HT1080 (cell line): ENCODE data around the gene ADAM12. TPM values are rescaled to one million over a fixed set of nuclear protein-coding genes. Genes with fewer than 3 reads are reported as not detected.
A peak's percentile ranks its signal among the peaks of the same experiment; 100 is the strongest.
"Not testable (repeated sequence)": the region's sequence is repeated elsewhere in the genome, so short reads cannot be mapped to it uniquely, and the experiment has no call there.

Experiments
- DNase-seq: peaks from one replicate; pipeline ENCODE4 v3.0.0-alpha.2; 2015; ENCODE audit warnings: low read depth
- small RNA-seq: library from RNA; depleted of rRNA; stranded (forward); fragments of <200 nt; gene quantifications from one replicate; pipeline ENCODE3, GENCODE V24; 2014
- total RNA-seq: library from RNA; depleted of rRNA; stranded (reverse); fragments of >200 nt; shearing (Covaris generic); gene quantifications from 2 replicates; pipeline ENCODE4 v1.2.3, GENCODE V29; 2014

ADAM12 gene
- total RNA-seq, 1 experiment from 2014 or later, result 0.50 TPM

GRCh38 chr10:125989791-125990190 is 398.5 kb downstream of the ADAM12 start:
- no peak for DNase-seq

GRCh38 chr10:125985557-125986240 is 402.6 kb downstream of the ADAM12 start:
- DNase-seq, result no peak

GRCh38 chr10:125984865-125985495 is 403.3 kb downstream of the ADAM12 start:
- DNase-seq, result no peak

- DNase-seq, result no peak
These were observed 403.9 kb downstream of the ADAM12 start for GRCh38 chr10:125984346-125984745.

- DNase-seq, result no peak
These were observed 404.6 kb downstream of the ADAM12 start for GRCh38 chr10:125983656-125984055.

GRCh38 chr10:125983161-125983560 is 405.1 kb downstream of the ADAM12 start:
- DNase-seq, result no peak

GRCh38 chr10:125982260-125982948 is 405.9 kb downstream of the ADAM12 start:
- DNase-seq, result peak; percentile 72

GRCh38 chr10:125980521-125981035 is 407.7 kb downstream of the ADAM12 start:
- DNase-seq, result no peak

- no peak for DNase-seq
These were observed 408.3 kb downstream of the ADAM12 start for GRCh38 chr10:125979976-125980375.

GRCh38 chr10:125976960-125977605 is 411.2 kb downstream of the ADAM12 start:
- DNase-seq, result no peak

- DNase-seq, result not testable (repeated sequence)
These were observed 418.1 kb downstream of the ADAM12 start for GRCh38 chr10:125970077-125970630.

GRCh38 chr10:125967533-125967932 is 420.7 kb downstream of the ADAM12 start:
- no peak for DNase-seq

- DNase-seq, result no peak
These were observed 423.7 kb downstream of the ADAM12 start for GRCh38 chr10:125964558-125964957.

Small RNA genes within 50 kb of the gene (small RNA-seq; reads per million reads assigned to genes)
- gene RNA5SP328, result not detected
